Right renal pelvis (tissue), 4 donors: Measurements from ENCODE around the gene FAM20B. TPM values are rescaled to one million over a fixed set of nuclear protein-coding genes. Genes with fewer than 3 reads are reported as not detected.

ENCODE experiments used
- polyA plus RNA-seq, 4 donors: library from polyadenylated mRNA; unstranded; fragments of 120-200 nt; gene quantifications; one replicate each; pipeline ENCODE4 v1.2.1, GENCODE V29; 2013; ENCODE audit not compliant: insufficient read length in 4 of 4

The FAM20B gene
- polyA plus RNA-seq, 4 donors = 41.9 to 47.7 (median 46.8) TPM

Other genes starting within 250 kb of the FAM20B start
- 1 to 10 TPM; 6.6 to 9.6 (median 7.2) TPM for gene ANGPTL1, start 154.8 kb upstream of the FAM20B start, polyA plus RNA-seq
- gene TOR3A, start 56.2 kb downstream of the FAM20B start, polyA plus RNA-seq = 10 to 100 TPM; 24.3 to 26.4 (median 24.9) TPM
- gene ABL2, start 203.8 kb downstream of the FAM20B start, polyA plus RNA-seq = 10 to 100 TPM; 10.7 to 11.2 (median 10.9) TPM